Kidney capillary endothelial cell (primary cell): ENCODE measurements around the gene NECAB2.
A peak's percentile ranks its signal among the peaks of the same experiment; 100 is the strongest.

Experiments
- DNase-seq: peaks from one replicate; pipeline ENCODE4 v3.0.0-alpha.2; 2018; ENCODE audit warnings: low spot score

The NECAB2 gene

DNA sequence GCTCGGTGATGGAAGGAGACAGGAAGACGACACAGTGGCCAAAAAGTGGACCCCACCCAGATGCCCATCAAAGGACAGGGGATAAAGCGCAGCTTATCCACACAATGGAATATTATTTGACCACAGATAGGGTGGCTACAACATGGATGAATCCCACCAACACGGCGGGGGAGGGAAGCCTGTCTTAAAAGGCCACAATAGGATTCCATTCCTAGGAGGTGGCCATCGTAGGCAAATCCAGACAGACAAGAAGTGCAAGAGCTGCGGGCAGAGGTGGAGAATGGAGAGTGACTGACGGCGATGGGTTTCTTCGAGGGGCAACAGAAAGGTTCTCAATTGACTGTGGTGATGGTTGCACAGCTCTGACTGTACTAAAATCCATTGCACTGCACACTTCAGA lies 58.6 kb downstream of the NECAB2 start:
- no peak for DNase-seq

DNA sequence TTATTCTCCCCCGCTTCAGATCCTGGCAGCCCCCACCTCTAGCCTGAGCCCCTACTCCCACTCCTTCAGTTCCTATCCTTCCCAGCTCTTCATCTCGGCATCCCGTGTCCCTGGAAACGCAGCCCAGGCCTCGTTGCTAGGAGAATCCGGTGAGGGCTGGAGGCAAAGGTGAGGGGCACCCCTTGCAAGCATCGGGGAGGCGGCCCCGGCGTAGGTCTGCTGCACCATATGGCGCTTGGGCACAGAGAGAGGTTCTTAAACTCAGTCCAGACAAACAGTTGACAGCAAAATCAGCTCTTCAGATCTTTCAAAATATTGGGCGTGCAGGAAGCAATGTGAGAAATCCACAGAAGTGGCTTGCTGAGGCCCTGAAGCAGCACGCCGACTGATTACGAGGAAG lies 59.6 kb downstream of the NECAB2 start:
- no peak for DNase-seq

DNA sequence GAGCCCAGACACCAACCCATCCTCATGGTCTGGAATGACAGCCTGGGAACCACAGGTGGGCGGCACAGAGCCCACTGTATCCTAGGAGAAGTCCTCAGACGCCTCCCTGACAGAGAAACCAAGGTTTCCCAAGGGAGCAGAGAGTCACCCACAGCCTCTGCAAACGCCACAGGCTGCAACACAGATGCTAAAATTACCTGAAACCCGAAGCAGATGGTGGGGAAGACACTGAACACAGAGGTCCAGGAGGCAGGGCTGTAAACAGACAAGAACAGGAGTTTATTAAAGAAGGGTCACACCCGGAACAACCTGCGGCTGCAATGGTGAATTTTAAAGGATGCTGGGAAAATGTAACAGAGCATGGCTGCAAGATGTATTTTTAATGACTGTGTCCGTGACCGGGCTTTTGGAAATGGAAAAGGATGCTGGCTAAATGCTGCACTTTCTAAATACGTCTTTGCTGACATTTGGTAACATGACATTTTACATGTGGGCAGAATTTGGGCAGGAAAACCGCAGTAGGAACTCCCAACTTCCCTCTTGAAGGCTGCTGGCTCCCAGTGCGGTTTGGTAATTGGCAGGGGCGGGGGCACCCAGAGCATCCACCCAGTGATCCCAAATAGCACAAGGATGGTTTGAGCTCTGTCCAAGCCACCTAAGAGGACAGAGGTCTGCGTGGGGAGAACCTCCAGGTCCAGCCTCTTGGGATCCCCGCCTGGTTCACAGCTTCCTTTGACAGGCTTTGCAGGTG lies 61.4 kb downstream of the NECAB2 start:
- no peak for DNase-seq

DNA sequence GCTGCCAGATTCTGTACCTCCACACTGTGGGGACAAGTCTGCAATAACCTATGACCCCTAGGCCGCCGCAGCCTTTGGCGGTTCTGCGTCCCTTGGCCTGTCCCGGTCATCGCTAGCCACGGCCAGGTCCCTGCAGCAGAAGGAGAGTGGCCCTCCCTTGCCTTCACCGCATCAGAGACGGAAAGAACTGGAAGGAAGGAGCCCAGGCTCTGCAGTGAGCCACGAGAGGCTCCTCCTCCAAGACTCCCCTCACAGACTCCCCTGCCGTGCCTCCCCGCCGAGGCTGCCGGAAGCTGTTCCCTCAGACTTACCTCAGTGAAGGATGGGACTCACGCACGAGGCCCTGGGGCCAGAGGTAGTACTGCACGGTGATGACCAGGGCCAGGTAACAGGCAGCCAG lies 63.5 kb downstream of the NECAB2 start:
- DNase-seq, result no peak

DNA sequence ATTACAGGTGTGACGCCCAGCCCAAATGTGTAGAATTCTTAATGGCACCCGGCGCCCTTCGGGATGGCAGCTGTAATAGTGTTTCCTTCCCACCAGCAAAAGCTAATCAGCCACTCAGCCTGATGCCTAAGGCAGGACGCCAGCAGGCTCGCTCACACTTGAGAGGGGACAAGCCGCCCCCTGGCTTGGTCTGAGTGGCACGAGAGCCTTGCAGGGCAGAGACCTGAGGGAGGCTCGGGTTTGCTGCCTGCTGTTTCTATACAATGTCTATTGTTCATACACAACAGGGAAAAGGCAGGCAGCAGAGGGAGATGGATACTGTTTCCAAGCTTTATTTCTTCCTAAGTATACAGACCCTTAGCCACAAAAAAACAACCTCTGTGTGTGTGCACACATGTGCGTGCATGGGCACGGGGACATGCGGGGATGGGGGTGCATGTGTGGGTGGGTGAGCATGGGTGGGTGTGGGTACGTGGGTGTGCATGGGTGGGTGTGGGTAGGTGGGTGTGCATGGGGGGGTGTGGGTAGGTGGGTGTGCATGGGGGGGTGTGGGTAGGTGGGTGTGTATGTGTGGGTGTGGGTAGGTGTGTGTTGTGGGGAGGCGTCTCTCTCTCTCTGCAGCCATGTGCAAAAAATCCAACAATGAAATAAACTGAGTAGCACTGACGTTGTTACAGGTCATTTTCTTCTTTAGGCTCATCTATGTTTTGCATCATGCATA lies 64.6 kb downstream of the NECAB2 start:
- DNase-seq, result no peak

DNA sequence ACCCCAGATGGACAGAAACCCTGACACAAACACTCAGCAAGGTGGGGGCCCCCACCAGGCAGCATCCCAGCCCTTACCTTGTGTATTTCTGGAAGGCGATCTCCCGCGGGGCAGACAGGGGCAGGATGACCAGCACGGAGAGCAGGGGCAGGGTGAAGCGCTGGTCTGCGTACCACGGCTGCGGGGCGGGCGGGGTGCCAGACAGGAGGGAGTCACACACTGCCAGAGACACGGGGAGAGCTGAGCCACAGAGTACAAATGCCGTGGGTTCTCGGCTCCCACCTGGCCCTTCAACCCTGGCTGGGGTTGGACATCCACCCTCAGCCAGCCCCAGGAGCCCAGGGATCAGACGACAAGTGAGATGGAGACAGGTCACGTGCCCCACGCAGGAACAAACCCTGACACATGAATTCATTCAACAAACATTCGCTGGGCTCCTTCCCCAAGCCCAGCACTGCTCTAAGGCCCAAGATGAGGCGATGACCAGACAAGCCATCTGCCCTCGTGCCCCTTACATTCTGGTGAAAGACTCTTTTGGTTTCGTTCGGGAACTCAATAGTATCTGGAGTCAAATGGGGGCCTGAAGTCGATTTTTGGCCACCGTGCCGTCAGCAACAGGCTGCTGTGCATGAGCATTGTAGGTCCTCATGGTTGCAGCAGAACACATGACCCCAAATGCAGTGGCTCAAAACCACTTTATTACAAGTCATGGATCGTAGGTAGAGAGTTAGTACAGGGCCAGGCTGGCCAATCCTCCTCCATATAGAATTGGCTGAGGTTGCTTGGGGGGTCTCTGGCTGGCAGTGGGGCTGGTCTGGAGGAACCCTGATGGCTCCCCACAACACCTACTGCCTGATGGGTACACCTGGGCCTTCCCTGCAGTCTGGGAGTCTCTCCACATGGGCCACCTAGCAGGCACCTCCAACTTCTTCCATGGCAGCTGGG lies 65.5 kb downstream of the NECAB2 start:
- no peak for DNase-seq

DNA sequence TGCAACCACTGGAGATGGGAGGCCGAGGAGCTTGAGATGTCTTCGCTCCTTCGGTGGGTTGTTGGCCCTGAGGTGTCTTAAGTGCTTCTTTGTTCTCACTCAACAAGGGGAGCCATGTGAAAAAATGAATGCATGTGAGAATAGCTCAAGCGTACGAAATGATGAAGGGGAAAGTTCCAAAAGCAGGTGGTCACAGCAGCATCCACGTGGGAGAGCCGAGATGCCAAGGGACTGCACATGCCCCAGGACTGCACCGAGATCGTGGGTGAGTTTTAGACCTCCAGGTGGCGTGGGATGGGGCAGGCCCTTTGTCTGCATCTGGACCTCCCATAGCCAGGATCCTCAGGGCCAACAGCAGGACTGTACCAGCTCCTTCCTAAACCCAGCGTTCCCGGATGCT lies 66.5 kb downstream of the NECAB2 start:
- DNase-seq, result no peak

DNA sequence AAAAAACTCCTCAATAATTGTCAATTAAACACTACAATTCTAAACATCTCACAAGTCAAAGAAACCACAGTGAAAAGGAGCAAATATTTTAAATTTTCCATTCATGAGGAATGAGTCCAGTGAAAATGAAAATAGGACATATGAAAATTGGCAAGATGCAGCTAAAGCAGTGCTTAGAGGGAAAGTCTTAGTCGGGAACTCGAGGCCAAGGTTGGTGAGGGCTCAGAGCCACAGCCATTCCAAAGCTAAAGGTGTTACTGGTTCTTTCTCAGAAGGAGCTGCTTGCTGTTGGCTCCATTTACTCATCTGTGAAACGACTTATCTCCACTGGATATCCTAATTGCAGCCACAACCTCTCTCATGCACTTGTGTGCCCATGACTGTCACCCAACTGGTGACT lies 68.1 kb downstream of the NECAB2 start:
- no peak for DNase-seq

DNA sequence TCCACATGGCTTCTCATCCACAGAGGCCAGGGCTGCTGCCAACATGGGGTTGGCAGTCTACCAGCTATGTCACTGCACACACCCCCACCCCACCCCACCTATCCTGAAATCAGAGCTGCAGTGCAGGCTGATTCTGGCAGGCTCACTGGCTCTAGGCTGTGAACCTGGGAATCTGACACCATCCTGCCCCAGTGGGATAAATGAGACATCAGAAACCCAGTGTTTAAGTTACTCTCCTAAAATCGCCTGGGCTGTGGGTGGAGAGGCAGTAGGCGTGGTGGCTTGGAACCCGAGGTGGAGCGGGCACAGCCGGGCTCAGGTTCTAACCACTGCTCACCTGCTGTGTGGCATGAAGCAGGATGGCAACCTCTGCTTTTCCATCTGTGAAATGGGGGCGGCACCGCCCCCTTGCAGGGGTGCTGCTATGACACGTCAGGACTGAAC lies 69.0 kb downstream of the NECAB2 start:
- DNase-seq, result no peak

DNA sequence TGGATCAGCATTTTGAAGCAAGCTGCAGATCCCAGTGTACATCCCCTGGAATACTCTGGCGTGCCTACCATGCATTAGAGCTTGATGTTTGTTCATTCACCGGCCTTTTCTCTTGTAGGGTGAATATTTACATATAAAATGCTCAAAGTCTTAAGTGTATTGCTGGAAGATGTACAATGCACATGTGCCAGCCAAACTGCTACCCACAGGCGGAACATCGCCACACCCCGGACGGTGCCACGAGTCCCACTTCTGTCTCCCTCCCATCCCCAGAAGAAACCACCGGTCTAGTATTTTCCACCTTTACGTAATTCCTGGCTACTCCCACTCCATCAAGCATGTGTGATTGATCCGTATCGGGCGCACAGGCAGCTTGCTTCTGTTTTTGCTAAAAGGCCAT lies 70.4 kb downstream of the NECAB2 start:
- DNase-seq, result no peak

DNA sequence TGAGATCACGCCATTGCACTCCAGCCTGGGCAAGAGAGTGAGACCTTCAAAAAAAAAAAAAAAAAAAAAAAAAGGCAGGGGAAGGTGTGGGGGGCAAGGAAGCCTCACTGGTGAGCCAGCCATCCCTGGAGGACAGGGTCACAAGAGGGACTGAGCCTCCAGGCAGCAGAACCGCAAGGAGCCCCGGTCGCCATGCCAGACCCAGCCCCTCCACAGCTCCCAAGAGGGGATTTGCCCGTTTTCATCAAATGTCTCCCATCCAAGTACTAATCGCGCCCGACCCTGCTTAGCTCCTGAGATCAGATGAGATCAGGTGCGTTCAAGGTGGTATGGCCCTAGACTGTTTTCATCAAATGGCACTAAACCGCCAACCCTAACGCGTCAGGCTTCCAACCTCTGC lies 71.7 kb downstream of the NECAB2 start:
- no peak for DNase-seq

DNA sequence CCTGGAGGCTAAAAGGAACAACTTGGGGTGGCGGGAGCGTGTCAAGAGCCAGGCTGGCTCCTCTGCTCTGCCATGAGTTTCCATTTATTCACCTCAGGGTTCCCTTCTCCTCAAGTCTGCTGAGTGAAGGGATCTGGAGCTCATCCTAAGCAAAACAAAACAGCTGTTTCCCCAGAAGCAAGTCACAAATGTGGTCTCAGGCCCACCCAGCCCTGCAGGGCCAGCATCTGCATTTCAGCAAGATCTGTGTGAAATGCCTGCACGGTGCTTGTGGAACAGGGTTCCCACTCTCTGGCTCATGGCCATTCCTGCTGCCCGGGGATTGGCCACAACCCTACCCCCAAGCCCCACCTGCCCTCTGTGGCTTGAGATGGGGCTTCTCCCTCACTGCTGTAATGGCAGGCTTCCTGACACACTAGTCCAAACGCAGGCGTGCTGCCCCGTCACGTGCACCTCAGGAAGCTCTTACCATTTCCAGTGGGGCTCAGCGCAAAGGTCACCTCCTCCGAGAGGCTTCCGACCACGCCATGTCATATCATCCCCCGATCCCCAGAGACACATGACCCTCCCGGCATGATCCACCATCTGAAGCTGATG lies 72.3 kb downstream of the NECAB2 start:
- no peak for DNase-seq

DNA sequence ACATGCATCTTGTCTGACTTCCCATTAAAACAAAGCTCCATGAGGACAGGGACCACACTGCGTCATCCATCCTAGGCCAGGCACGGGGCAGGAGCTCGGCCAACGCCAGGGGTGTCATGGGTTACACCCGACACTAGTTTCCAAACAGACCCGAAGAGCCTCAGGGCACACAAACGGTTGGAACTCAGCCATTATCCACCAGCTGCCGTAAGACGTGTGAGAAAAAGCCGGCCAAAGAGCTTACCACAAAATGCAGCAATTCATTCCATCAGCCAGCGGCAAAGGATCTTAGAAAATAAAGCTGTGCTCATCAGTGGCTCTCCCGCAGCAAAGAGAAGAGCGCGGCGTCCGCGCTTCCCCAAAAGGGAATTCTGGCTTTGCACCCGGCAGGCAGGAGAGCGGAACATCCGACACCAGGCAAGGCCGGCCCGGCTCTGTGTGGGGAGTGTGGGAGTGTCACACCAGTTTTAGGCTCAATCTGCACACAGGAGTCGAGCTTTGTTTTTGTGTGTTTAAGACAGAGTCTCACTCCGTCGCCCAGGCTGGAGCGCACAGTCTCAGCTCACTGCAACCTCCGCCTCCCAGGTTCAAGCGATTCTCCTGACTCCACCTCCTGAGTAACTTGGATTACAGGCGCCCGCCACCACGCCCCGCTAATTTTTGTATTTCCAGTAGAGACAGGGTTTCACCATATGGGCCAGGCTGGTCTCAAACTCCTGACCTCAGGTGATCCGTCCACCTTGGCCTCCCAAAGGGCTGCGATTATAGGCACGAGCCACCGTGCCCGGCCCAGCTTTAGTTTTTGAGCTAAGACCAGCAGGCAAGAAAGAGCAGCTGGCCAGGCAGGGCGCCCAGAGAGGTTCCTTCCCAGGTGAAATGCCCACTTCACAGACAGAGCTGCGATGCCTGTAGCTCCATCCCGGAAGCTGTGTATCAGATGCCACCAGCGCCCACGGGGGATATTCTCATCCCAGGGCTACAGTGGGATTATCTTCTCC lies 73.1 kb downstream of the NECAB2 start:
- no peak for DNase-seq

DNA sequence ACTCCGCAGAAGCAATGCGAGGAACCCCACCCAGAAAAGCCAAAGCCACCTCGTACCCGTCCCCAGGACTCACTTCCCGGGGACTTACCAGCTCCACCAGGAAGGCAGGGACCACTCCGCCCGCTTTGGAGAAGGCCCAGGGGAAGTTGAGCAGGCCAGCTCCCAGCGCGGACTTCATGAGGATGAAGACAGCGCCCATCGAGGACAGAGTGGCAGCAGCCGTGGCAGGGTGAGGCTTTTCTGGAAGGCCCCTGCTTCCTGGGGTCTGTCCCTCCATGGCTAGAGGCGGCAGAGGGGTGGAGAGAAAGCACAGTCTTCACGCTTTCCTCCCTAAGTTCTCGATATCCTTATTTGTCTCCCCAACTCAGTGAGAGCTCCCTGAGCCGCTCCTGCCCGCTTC lies 73.8 kb downstream of the NECAB2 start:
- DNase-seq, result no peak

DNA sequence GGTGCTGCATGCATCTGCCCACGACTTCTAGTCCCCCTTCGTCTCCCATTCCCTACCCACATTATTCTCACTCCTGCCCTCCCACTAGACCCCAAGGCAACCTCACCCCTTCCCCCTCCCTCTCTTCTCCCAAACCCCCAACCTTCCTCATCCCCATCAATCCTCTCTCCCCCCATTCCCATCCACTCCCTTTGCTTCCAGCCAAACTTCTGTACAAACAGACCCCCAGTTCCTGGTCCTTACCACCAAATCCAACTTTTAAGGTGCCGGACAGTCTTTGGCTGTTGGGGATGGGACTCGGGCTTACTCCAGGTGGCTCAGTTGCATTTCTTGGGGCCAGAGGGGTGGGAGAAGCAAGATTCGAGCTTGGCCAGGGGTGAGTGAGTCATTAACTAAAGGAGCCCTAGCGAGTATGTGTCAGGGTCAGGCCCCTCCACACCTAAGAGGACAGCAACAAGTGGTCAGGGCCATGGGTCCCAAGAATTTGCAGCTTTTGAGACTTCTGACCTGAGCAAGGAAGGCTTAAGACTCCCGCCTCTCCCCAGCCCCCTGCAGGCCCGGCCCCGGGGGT lies 74.3 kb downstream of the NECAB2 start, which contains the start of gene SLC38A8:
SLC38A8 (minus strand) TSS at position 488 of the 571 bp plus-strand sequence. CDS start 638 bp downstream, outside the sequence.
- DNase-seq, result no peak

DNA sequence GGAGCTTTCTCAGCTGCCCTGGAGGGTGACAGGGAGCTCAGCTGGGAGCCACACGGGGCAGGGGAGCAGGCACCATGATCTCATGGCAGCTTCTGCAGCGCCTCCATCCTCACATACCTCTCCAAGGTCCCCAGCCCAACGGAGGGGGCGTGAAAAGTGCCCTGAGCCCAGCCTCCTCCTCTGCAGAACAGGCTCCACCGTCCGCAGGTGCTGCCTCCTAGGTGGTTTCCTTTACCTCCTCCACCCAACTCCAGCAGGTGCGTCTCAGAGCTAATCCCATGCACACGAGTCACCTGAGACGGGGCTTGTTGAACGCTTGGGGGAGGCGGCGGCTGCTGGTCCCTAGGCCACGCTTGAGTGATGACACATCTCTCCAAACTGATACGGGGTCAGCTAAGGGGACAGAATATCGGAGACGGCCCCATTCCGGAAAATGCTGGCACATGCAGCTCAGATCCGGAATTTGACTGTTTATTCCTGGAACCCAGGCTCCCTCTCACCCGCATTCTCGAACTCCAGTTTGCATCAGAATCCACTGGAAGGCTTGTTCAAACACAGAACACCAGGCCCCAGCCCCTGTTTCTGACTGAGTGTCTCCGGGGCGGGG lies 74.9 kb downstream of the NECAB2 start:
- DNase-seq, result no peak

DNA sequence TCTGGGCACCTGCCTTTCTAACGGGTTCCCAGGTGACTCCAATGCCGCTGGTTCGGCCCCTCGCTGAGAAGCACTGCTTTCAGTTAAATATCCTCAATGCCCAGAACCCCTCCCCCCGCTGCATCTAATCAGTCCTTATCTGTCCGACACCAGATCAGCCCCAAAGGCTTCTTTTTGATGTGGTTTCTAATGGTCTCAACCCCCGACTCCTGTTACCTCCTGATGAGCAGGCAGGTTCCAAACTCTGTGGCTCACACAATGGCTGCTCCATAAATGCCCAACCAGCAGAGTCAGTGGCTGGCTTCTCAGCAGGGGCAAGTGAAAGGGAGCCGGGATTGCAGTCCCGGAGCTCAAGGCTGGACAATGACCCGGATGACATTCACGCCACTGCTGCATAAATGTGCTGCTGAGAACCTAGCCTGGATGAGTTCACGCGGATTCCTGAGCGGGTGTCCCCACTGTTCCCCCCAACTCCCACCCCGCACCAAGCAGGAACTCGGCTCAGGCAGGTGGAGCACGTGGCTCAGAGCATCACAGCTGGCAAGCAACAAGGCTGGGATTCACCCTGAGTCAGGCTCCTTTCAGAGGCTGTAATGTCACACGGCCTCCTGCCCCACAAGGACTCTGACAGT lies 75.6 kb downstream of the NECAB2 start:
- DNase-seq, result no peak

DNA sequence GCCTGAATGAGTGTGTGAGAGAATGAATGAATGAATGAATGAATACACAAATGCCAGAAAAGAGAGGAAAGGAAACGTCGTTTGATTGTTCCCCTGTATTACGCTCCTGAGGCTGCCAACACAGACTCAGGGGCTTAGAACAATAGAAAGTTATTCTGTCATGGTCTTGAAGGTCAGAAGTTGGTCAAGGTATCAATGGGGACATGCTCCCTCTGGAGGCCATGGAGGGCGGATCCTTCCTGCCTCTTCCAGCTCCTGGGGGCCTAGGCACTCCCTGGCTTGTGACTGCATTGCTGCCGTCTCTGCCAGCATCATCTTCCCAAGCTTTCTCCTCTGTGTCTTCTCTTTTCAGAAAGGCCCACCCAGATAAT lies 76.1 kb downstream of the NECAB2 start:
- peak; percentile 46 for DNase-seq

DNA sequence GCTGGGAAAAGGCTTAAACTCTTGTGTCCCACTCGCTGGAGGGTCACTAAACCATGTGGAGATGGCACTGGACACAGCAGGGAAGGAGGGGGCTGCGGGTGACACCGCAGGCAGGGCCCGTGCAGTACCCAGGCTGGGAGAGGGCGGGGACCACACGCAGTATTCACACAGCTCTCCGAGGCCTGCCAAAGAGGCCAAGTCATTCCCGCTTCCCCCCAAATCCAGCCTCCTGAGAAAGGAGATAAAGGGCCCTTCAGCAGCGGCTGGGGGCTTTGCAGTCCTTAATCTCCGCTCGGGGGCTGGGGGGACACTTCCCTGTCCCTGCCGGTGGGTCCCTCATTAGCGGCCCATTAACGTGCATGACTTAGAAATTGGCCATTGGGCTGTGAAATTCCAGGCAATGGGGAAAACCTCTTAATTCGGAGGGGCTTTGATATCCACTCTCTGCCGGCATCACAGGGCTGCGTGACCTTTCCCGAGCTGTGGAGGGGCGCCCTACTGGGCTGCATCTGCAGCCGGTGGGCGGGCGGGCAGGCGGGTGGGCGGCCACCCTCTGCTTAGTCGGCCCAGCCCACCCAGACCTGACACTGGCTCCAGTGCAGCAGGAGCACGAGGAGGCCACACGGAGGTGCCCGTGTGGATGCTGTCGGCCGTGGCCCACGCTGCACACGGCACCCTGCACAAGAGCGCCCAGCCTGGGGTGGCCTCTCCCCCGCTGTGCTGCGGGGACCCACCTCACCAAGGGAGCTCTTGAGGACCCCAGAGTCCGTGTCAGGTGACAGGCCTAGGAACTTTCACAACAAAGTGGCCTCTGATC lies 77.2 kb downstream of the NECAB2 start:
- no peak for DNase-seq
